H9 (cell line): ENCODE results near the gene HMGCLL1. TPM values are rescaled to one million over a fixed set of nuclear protein-coding genes. Genes with fewer than 3 reads are reported as not detected.

Experiments
- DNase-seq: peaks from one replicate; pipeline ENCODE4 v3.0.0-alpha.2; 2017
- H2AFZ ChIP-seq: one replicate; pipeline ENCODE4 v1.6.1; 2013; ENCODE audit warnings: mild to moderate bottlenecking, low read length, control low read depth, moderate library complexity
- H2AK5ac ChIP-seq: 2 replicates; pipeline ENCODE4 v1.6.1; 2013; ENCODE audit warnings: low read length, control low read depth, mixed read lengths; ENCODE audit not compliant: insufficient read length
- H2BK120ac ChIP-seq: one replicate; pipeline ENCODE4 v1.6.1; 2013; ENCODE audit warnings: low read depth, mild to moderate bottlenecking, low read length, control low read depth, inconsistent platforms; ENCODE audit not compliant: poor library complexity, severe bottlenecking
- H2BK12ac ChIP-seq: 2 replicates; pipeline ENCODE4 v1.6.1; 2013; ENCODE audit warnings: low read length, control low read depth, mixed read lengths, low read depth; ENCODE audit not compliant: insufficient read length
- H2BK15ac ChIP-seq: 2 replicates; pipeline ENCODE4 v1.6.1; 2013; ENCODE audit warnings: low read depth, low read length, control low read depth
- H2BK20ac ChIP-seq: one replicate; pipeline ENCODE4 v1.6.1; 2013; ENCODE audit warnings: low read depth, mild to moderate bottlenecking, low read length, control low read depth, inconsistent platforms; ENCODE audit not compliant: poor library complexity, severe bottlenecking
- H2BK5ac ChIP-seq: 2 replicates; pipeline ENCODE4 v1.6.1; 2013; ENCODE audit warnings: low read length, control low read depth, mixed read lengths; ENCODE audit not compliant: insufficient read length
- H3K14ac ChIP-seq: 2 replicates; pipeline ENCODE4 v1.6.1; 2013; ENCODE audit warnings: low read length, control low read depth; ENCODE audit not compliant: insufficient read depth
- H3K18ac ChIP-seq: 2 replicates; pipeline ENCODE4 v1.6.1; 2013; ENCODE audit warnings: low read depth, mild to moderate bottlenecking, mixed read lengths, low read length, control low read depth; ENCODE audit not compliant: insufficient read length
- H3K23ac ChIP-seq: 2 replicates; pipeline ENCODE4 v1.6.1; 2013; ENCODE audit warnings: low read length, control low read depth, mixed read lengths, low read depth; ENCODE audit not compliant: insufficient read length
- H3K23me2 ChIP-seq: 2 replicates; pipeline ENCODE4 v1.6.1; 2013; ENCODE audit warnings: low read depth, mild to moderate bottlenecking, mixed read lengths, low read length, control low read depth; ENCODE audit not compliant: insufficient read length, poor library complexity, severe bottlenecking
- H3K27ac ChIP-seq: 2 replicates; pipeline ENCODE4 v1.5.1; 2013; ENCODE audit warnings: low read length, control low read depth, mixed read lengths, low read depth; ENCODE audit not compliant: insufficient read length
- H3K27me3 ChIP-seq: 2 replicates; pipeline ENCODE4 v1.6.1; 2013; ENCODE audit warnings: low read length, control low read depth, inconsistent platforms; ENCODE audit not compliant: insufficient read depth
- H3K4ac ChIP-seq: 2 replicates; pipeline ENCODE4 v1.6.1; 2013; ENCODE audit warnings: low read depth, mild to moderate bottlenecking, control low read depth, inconsistent platforms, low read length, moderate library complexity
- H3K4me1 ChIP-seq: 2 replicates; pipeline ENCODE4 v1.6.1; 2013; ENCODE audit warnings: low read length, control low read depth, inconsistent platforms; ENCODE audit not compliant: insufficient read depth
- H3K4me2 ChIP-seq: 2 replicates; pipeline ENCODE4 v1.6.1; 2013; ENCODE audit warnings: low read length, control low read depth, mixed read lengths; ENCODE audit not compliant: insufficient read length, insufficient read depth
- H3K56ac ChIP-seq: 2 replicates; pipeline ENCODE4 v1.6.1; 2013; ENCODE audit warnings: low read depth, mild to moderate bottlenecking, mixed read lengths, low read length, control low read depth; ENCODE audit not compliant: insufficient read length
- H3K79me1 ChIP-seq: 2 replicates; pipeline ENCODE4 v1.6.1; 2013; ENCODE audit warnings: low read depth, mild to moderate bottlenecking, moderate library complexity, low read length, control low read depth, inconsistent platforms; ENCODE audit not compliant: insufficient read depth, poor library complexity, severe bottlenecking
- H3K79me2 ChIP-seq: 2 replicates; pipeline ENCODE4 v1.6.1; 2013; ENCODE audit warnings: low read length, control low read depth, inconsistent platforms; ENCODE audit not compliant: insufficient read depth
- H3K9ac ChIP-seq: 2 replicates; pipeline ENCODE4 v1.6.1; 2013; ENCODE audit warnings: low read length, control low read depth, mixed read lengths; ENCODE audit not compliant: insufficient read length; ENCODE audit errors: extremely low read depth
- H3K9me3 ChIP-seq: one replicate; pipeline ENCODE4 v1.6.1; 2013; ENCODE audit warnings: low read depth, low read length, inconsistent platforms; ENCODE audit not compliant: control insufficient read depth
- H3T11ph ChIP-seq: one replicate; pipeline ENCODE4 v1.6.1; 2013; ENCODE audit warnings: mild to moderate bottlenecking, low read length, control low read depth, inconsistent platforms
- H4K20me1 ChIP-seq: one replicate; pipeline ENCODE4 v1.6.1; 2013; ENCODE audit not compliant: control insufficient read depth, insufficient read length, insufficient read depth
- H4K5ac ChIP-seq: 2 replicates; pipeline ENCODE4 v1.6.1; 2013; ENCODE audit warnings: low read depth, mild to moderate bottlenecking, mixed read lengths, low read length, control low read depth; ENCODE audit not compliant: insufficient read length
- H4K8ac ChIP-seq: replicated peaks from 2 replicates; pipeline ENCODE4 v1.6.1; 2013; ENCODE audit warnings: low read length, control low read depth, mixed read lengths, low read depth; ENCODE audit not compliant: insufficient read length
- H4K91ac ChIP-seq: 2 replicates; pipeline ENCODE4 v1.6.1; 2013; ENCODE audit warnings: low read depth, mild to moderate bottlenecking, moderate library complexity, mixed read lengths, low read length, control low read depth; ENCODE audit not compliant: insufficient read length
- H3K27ac Mint-ChIP-seq, 3 experiments: 2 replicates in 2 of 3; 3 replicates in 1 of 3; pipeline ENCODE4 v1.8.0; 2020 to 2021; ENCODE audit warnings: mixed read lengths in 3 of 3, mild to moderate bottlenecking in 1 of 3, moderate library complexity in 1 of 3
- H3K27me3 Mint-ChIP-seq: 2 replicates; pipeline ENCODE4 v1.8.0; 2021; ENCODE audit warnings: low read depth, mild to moderate bottlenecking, moderate library complexity, mixed read lengths
- H3K36me3 Mint-ChIP-seq, 3 experiments: 2 replicates in 2 of 3; 3 replicates in 1 of 3; pipeline ENCODE4 v1.8.0; 2020 to 2021; ENCODE audit warnings: low read depth in 3 of 3, mixed read lengths in 3 of 3; ENCODE audit not compliant: insufficient read depth in 1 of 3
- H3K4me1 Mint-ChIP-seq, 2 experiments: 2 replicates each; pipeline ENCODE4 v1.8.0; 2020; ENCODE audit warnings: mixed read lengths in 2 of 2
- H3K4me3 Mint-ChIP-seq, 2 experiments: 2 replicates in 1 of 2; 3 replicates in 1 of 2; pipeline ENCODE4 v1.8.0; 2020 to 2021; ENCODE audit warnings: mild to moderate bottlenecking in 2 of 2, mixed read lengths in 2 of 2, moderate library complexity in 1 of 2
- H3K9me3 Mint-ChIP-seq, 2 experiments: 2 replicates in 1 of 2; 3 replicates in 1 of 2; pipeline ENCODE4 v1.8.0; 2020; ENCODE audit warnings: mild to moderate bottlenecking in 2 of 2, mixed read lengths in 2 of 2, moderate library complexity in 1 of 2
- WGBS: extraction: QIAGEN DNeasy Blood & Tissue Kit; methylation state at CpG from one replicate; pipeline ENCODE4 v1.1.7; 2013; ENCODE audit warnings: missing lambda C conversion rate, low lambda C conversion rate, mixed read lengths; ENCODE audit not compliant: insufficient read length; ENCODE audit errors: extremely low coverage; 5-methylcytosine and 5-hydroxymethylcytosine counted together
- total RNA-seq: library from RNA; stranded (reverse); gene quantifications from 2 replicates; pipeline ENCODE4 v1.2.1, GENCODE V29; 2021
- TF ChIP-seq, protein P1 (sequence below): fragments of 200-600 bp; sonication (generic); conservative IDR thresholded peaks from 3 replicates; pipeline ENCODE4 v1.8.0; 2021; ENCODE audit warnings: antibody characterized with exemption, mild to moderate bottlenecking

Gene HMGCLL1
- total RNA-seq, 1 experiment from 2014 or later: 0.24 TPM

DNA sequence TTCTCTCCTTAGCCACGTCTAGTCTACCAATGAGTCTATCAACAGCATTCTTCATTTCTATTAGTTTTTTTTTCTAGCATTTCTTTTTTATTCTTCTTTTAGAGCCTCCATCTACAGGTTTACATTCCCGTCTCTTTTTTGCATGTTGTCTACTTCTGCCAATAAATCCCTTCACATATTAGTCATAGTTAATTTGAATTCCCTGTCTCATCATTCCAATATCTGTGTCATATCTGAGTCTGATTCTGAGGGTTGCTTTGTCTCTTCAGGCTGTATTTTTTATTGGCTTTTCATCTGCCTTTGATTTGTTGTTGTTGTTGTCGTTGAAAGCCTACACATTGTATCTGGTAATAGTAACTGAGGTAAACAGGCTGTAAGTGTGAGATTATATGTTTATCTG is 104.6 kb downstream of the HMGCLL1 start:
- H2BK5ac ChIP-seq: no peak overlapping the region
- H3K23ac ChIP-seq: no peak overlapping the region
- H3K27ac Mint-ChIP-seq: no peak overlapping the region
- no peak overlapping the region for H2AK5ac ChIP-seq
- no peaks in the 10 kb centered on the region for H4K20me1 ChIP-seq
- H3K14ac ChIP-seq: no peak overlapping the region
- no peak overlapping the region for H3K18ac ChIP-seq
- no peaks in the 10 kb centered on the region for H3K23me2 ChIP-seq
- WGBS: no CpG with 5 or more reads among the region's 3 CpGs
- no peaks in the 10 kb centered on the region; the same call in 1 of the 2 replicates for H3K4me1 ChIP-seq
- H3K79me1 ChIP-seq: no peaks in the 10 kb centered on the region
- H3K4me3 Mint-ChIP-seq: no peak overlapping the region
- no peak overlapping the region for H4K91ac ChIP-seq
- H3K79me2 ChIP-seq: no peaks in the 10 kb centered on the region
- no peak overlapping the region for H3K56ac ChIP-seq
- TF ChIP-seq, protein P1, sequence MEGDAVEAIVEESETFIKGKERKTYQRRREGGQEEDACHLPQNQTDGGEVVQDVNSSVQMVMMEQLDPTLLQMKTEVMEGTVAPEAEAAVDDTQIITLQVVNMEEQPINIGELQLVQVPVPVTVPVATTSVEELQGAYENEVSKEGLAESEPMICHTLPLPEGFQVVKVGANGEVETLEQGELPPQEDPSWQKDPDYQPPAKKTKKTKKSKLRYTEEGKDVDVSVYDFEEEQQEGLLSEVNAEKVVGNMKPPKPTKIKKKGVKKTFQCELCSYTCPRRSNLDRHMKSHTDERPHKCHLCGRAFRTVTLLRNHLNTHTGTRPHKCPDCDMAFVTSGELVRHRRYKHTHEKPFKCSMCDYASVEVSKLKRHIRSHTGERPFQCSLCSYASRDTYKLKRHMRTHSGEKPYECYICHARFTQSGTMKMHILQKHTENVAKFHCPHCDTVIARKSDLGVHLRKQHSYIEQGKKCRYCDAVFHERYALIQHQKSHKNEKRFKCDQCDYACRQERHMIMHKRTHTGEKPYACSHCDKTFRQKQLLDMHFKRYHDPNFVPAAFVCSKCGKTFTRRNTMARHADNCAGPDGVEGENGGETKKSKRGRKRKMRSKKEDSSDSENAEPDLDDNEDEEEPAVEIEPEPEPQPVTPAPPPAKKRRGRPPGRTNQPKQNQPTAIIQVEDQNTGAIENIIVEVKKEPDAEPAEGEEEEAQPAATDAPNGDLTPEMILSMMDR: no peak
- H2BK15ac ChIP-seq: no peak overlapping the region
- DNase-seq: no peak
- peaks cover 0 to 7% (median 0%) of the 10 kb centered on the region in 3 experiments; a peak in 2 of 7 replicates for H3K36me3 Mint-ChIP-seq
- no peak overlapping the region for H3K9ac ChIP-seq
- H3K9me3 ChIP-seq: no peaks in the 10 kb centered on the region
- H4K8ac ChIP-seq: no peak overlapping the region
- no peaks in the 10 kb centered on the region for H3K27me3 ChIP-seq
- H2BK20ac ChIP-seq: no peak overlapping the region
- H2AFZ ChIP-seq: no peak overlapping the region
- no peak overlapping the region for H3T11ph ChIP-seq
- no peak overlapping the region for H3K27ac ChIP-seq
- H3K4me2 ChIP-seq: no peak overlapping the region
- H2BK120ac ChIP-seq: no peak overlapping the region
- no peak overlapping the region for H3K4ac ChIP-seq
- no peak overlapping the region for H4K5ac ChIP-seq
- H3K9me3 Mint-ChIP-seq: peaks cover 6 to 11% of the 10 kb centered on the region in 2 experiments; a peak in 3 of 5 replicates
- H2BK12ac ChIP-seq: no peak overlapping the region
- H3K27me3 Mint-ChIP-seq: no peaks in the 10 kb centered on the region
- H3K4me1 Mint-ChIP-seq: no peaks in the 10 kb centered on the region; a peak in 1 of 4 replicates
